WTC11 (cell line): ENCODE data around the gene DGLUCY. TPM values are rescaled to one million over a fixed set of nuclear protein-coding genes. Genes with fewer than 3 reads are reported as not detected.

Source experiments
- ATAC-seq: fragments of 200-7000 bp; cut with Tn5 transposase; 2 replicates; pipeline ENCODE4 v1.10.0; 2021; ENCODE audit warnings: mild to moderate bottlenecking, moderate library complexity
- CTCF ChIA-PET: fragments of 300-600 bp; sonication (Branson Sonifier 250); formaldehyde crosslinking; loops from one replicate; lab custom pipeline; 2021; ENCODE audit warnings: antibody characterized with exemption; lab: Charles Lee
- POLR2A ChIA-PET: fragments of 350-600 bp; sonication (Branson Sonifier 250); formaldehyde crosslinking; loops from one replicate; lab custom pipeline; 2021; ENCODE audit warnings: antibody characterized with exemption; lab: Charles Lee
- DNase-seq: peaks from one replicate; pipeline ENCODE4 v3.0.0; 2021; ENCODE audit warnings: low spot score
- H3K27ac Mint-ChIP-seq: 2 replicates; pipeline ENCODE4 v1.8.0; 2021; ENCODE audit warnings: mixed read lengths
- H3K27me3 Mint-ChIP-seq: 2 replicates; pipeline ENCODE4 v1.8.0; 2021; ENCODE audit warnings: low read depth, mild to moderate bottlenecking, moderate library complexity, mixed read lengths
- H3K36me3 Mint-ChIP-seq: 2 replicates; pipeline ENCODE4 v1.8.0; 2021; ENCODE audit warnings: mixed read lengths
- H3K4me1 Mint-ChIP-seq: 2 replicates; pipeline ENCODE4 v1.8.0; 2022; ENCODE audit warnings: mixed read lengths
- H3K4me3 Mint-ChIP-seq: 2 replicates; pipeline ENCODE4 v1.8.0; 2021; ENCODE audit warnings: mild to moderate bottlenecking, moderate library complexity, mixed read lengths
- H3K9me3 Mint-ChIP-seq: 2 replicates; pipeline ENCODE4 v1.8.0; 2021; ENCODE audit warnings: mixed read lengths
- CREM ChIP-seq: sonication (generic); formaldehyde crosslinking; IDR thresholded peaks from 2 replicates; pipeline ENCODE4 v1.8.1; 2022; ENCODE audit warnings: mild to moderate bottlenecking, missing genetic modification reagents, moderate library complexity
- E2F5 ChIP-seq: sonication (generic); formaldehyde crosslinking; IDR thresholded peaks from 2 replicates; pipeline ENCODE4 v1.8.1; 2022; ENCODE audit warnings: mild to moderate bottlenecking, moderate library complexity, missing genetic modification reagents
- ELF4 ChIP-seq: sonication (generic); formaldehyde crosslinking; IDR thresholded peaks from 2 replicates; pipeline ENCODE4 v1.8.1; 2022; ENCODE audit warnings: low read depth, mild to moderate bottlenecking, moderate library complexity, missing genetic modification reagents
- FOXP4 ChIP-seq: sonication (generic); formaldehyde crosslinking; IDR thresholded peaks from 2 replicates; pipeline ENCODE4 v1.8.0; 2022; ENCODE audit warnings: mild to moderate bottlenecking, missing genetic modification reagents
- JAZF1 ChIP-seq: fragments of 250-450 bp; sonication (Bioruptor Pico); IDR thresholded peaks from 2 replicates; pipeline ENCODE4 v1.9.0; 2021; ENCODE audit warnings: moderate library complexity, mild to moderate bottlenecking, inconsistent platforms
- KAT7 ChIP-seq: sonication (generic); formaldehyde crosslinking; IDR thresholded peaks from 2 replicates; pipeline ENCODE4 v1.8.1; 2023; ENCODE audit warnings: missing genetic modification reagents, mild to moderate bottlenecking, borderline replicate concordance
- NR3C1 ChIP-seq: sonication (generic); formaldehyde crosslinking; conservative IDR thresholded peaks from 2 replicates; pipeline ENCODE4 v1.8.1; 2023; ENCODE audit warnings: low read depth, mild to moderate bottlenecking, missing genetic modification reagents
- PRRX2 ChIP-seq: fragments of 250-450 bp; sonication (Bioruptor Pico); IDR thresholded peaks from 2 replicates; pipeline ENCODE4 v1.8.0; 2021; ENCODE audit warnings: mild to moderate bottlenecking
- SMAD4 ChIP-seq: sonication (generic); formaldehyde crosslinking; IDR thresholded peaks from 2 replicates; pipeline ENCODE4 v1.8.0; 2022; ENCODE audit warnings: mild to moderate bottlenecking, missing genetic modification reagents
- TEAD4 ChIP-seq: sonication (generic); formaldehyde crosslinking; IDR thresholded peaks from 2 replicates; pipeline ENCODE4 v1.8.0; 2022; ENCODE audit warnings: mild to moderate bottlenecking, missing genetic modification reagents
- TP53 ChIP-seq: sonication (generic); formaldehyde crosslinking; IDR thresholded peaks from 2 replicates; pipeline ENCODE4 v1.8.1; 2023; ENCODE audit warnings: mild to moderate bottlenecking, missing genetic modification reagents
- ZBTB21 ChIP-seq: sonication (generic); formaldehyde crosslinking; IDR thresholded peaks from 2 replicates; pipeline ENCODE4 v1.8.1; 2023; ENCODE audit warnings: mild to moderate bottlenecking, missing genetic modification reagents, borderline replicate concordance
- ZNF263 ChIP-seq: sonication (generic); formaldehyde crosslinking; IDR thresholded peaks from 2 replicates; pipeline ENCODE4 v1.8.1; 2022; ENCODE audit warnings: low read depth, mild to moderate bottlenecking, moderate library complexity, missing genetic modification reagents
- ZNF317 ChIP-seq: sonication (generic); formaldehyde crosslinking; IDR thresholded peaks from 2 replicates; pipeline ENCODE4 v1.8.1; 2023; ENCODE audit warnings: low read depth, mild to moderate bottlenecking, moderate library complexity, missing genetic modification reagents, borderline replicate concordance
- ZNF416 ChIP-seq: fragments of 250-450 bp; sonication (Bioruptor Pico); IDR thresholded peaks from 2 replicates; pipeline ENCODE4 v1.9.0; 2021; ENCODE audit warnings: mild to moderate bottlenecking, inconsistent platforms
- ZNF423 ChIP-seq: fragments of 250-450 bp; sonication (Bioruptor Pico); IDR thresholded peaks from 2 replicates; pipeline ENCODE4 v2.1.2; 2022; ENCODE audit warnings: mild to moderate bottlenecking, moderate library complexity
- ZNF425 ChIP-seq: fragments of 250-450 bp; sonication (Bioruptor Pico); conservative IDR thresholded peaks from 2 replicates; pipeline ENCODE4 v1.9.0; 2021; ENCODE audit warnings: mild to moderate bottlenecking
- ZNF671 ChIP-seq: fragments of 250-450 bp; sonication (Bioruptor Pico); IDR thresholded peaks from 2 replicates; pipeline ENCODE4 v1.8.0; 2021; ENCODE audit warnings: mild to moderate bottlenecking
- total RNA-seq: library from RNA; stranded (reverse); gene quantifications from 3 replicates; pipeline ENCODE4 v1.2.3, GENCODE V29; 2021
- TF ChIP-seq, protein P1 (sequence below): sonication (generic); formaldehyde crosslinking; IDR thresholded peaks from 2 replicates; pipeline ENCODE4 v1.8.1; 2023; ENCODE audit warnings: mild to moderate bottlenecking, moderate library complexity, missing genetic modification reagents
- TF ChIP-seq, protein P2 (sequence below): sonication (generic); formaldehyde crosslinking; IDR thresholded peaks from 2 replicates; pipeline ENCODE4 v1.8.0; 2023; ENCODE audit warnings: missing genetic modification reagents
- TF ChIP-seq, protein P3 (sequence below): sonication (generic); formaldehyde crosslinking; IDR thresholded peaks from 2 replicates; pipeline ENCODE4 v1.8.1; 2022; ENCODE audit warnings: missing genetic modification reagents, borderline replicate concordance
- TF ChIP-seq, protein P4 (sequence below): sonication (generic); formaldehyde crosslinking; IDR thresholded peaks from 2 replicates; pipeline ENCODE4 v1.8.1; 2022; ENCODE audit warnings: low read depth, mild to moderate bottlenecking, moderate library complexity, missing genetic modification reagents, borderline replicate concordance
- TF ChIP-seq, protein P5 (sequence below): sonication (generic); formaldehyde crosslinking; IDR thresholded peaks from 2 replicates; pipeline ENCODE4 v1.8.1; 2022; ENCODE audit warnings: mild to moderate bottlenecking, missing genetic modification reagents, moderate library complexity, borderline replicate concordance
- TF ChIP-seq, protein P6 (sequence below): fragments of 250-450 bp; sonication (Bioruptor Pico); IDR thresholded peaks from 2 replicates; pipeline ENCODE4 v1.9.0; 2021; ENCODE audit warnings: mild to moderate bottlenecking

Gene DGLUCY
- total RNA-seq, 1 experiment from 2014 or later: 35.4 TPM

- peaks cover 26% of the 10 kb centered on the region for H3K36me3 Mint-ChIP-seq
- POLR2A ChIA-PET: no interaction called here
- no peak for TF ChIP-seq ZNF425 (CRISPR knock-in tag)
- TF ChIP-seq SMAD4 (CRISPR knock-in tag): no peak
- TF ChIP-seq, protein P1, sequence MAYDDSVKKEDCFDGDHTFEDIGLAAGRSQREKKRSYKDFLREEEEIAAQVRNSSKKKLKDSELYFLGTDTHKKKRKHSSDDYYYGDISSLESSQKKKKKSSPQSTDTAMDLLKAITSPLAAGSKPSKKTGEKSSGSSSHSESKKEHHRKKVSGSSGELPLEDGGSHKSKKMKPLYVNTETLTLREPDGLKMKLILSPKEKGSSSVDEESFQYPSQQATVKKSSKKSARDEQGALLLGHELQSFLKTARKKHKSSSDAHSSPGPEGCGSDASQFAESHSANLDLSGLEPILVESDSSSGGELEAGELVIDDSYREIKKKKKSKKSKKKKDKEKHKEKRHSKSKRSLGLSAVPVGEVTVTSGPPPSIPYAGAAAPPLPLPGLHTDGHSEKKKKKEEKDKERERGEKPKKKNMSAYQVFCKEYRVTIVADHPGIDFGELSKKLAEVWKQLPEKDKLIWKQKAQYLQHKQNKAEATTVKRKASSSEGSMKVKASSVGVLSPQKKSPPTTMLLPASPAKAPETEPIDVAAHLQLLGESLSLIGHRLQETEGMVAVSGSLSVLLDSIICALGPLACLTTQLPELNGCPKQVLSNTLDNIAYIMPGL (CRISPR knock-in tag): no peak
- TF ChIP-seq JAZF1 (CRISPR knock-in tag): no peak
- TF ChIP-seq, all 79 proteins: peak for 0
- no peak overlapping the region for H3K4me3 Mint-ChIP-seq
- DNase-seq (no peak), ATAC-seq (no peak)
- no peaks in the 10 kb centered on the region for H3K27me3 Mint-ChIP-seq
- no peaks in the 10 kb centered on the region for H3K9me3 Mint-ChIP-seq
- no peak overlapping the region for H3K27ac Mint-ChIP-seq
- H3K4me1 Mint-ChIP-seq: no peaks in the 10 kb centered on the region
- CTCF ChIA-PET: interaction anchor here (1.8 kb wide), 1 partner anchor 13 kb away, joined by 9 read pairs; no protein-coding TSS in a partner anchor
Measured at GRCh38 chr14:91273885-91274273, 160.0 kb downstream of the DGLUCY start.

DNA sequence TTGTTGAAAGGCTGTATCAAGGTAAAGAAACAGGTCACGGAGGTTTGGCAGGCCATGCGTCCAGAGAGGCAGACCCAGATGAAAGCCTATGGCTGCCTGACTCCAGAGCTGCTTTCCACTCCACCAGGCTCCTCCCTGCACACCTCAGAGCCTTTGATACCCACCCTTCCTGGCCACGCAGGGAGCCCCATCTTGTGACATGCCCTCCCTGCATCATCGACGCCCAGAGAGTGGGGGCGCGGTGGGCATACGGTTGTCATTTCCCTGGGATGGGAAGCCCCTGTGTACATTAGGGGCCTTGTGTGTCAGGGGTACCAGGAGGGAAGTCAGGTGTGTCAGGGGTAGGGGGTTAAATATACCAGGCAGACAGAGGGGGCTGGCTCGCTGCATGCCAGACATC lies 160.9 kb downstream of the DGLUCY start:
- Mint-ChIP-seq H3K36me3 (peaks cover 28% of the 10 kb centered on the region), H3K27me3 (no peaks in the 10 kb centered on the region), H3K4me3 (no peak overlapping the region), H3K4me1 (no peaks in the 10 kb centered on the region), H3K27ac (no peak overlapping the region), H3K9me3 (no peaks in the 10 kb centered on the region)
- CTCF ChIA-PET: interaction anchor here (1.8 kb wide), 1 partner anchor 12 kb away, joined by 9 read pairs; no protein-coding TSS in a partner anchor
- DNase-seq: no peak
- POLR2A ChIA-PET: no interaction called here
- no peak for ATAC-seq
- TF ChIP-seq ZNF416 (CRISPR knock-in tag) (no peak), TEAD4 (no peak), ZNF263 (CRISPR knock-in tag) (no peak), CREM (CRISPR knock-in tag) (no peak), PRRX2 (CRISPR knock-in tag) (no peak), ZBTB21 (CRISPR knock-in tag) (no peak), ZNF423 (CRISPR knock-in tag) (no peak), ELF4 (CRISPR knock-in tag) (no peak), TP53 (CRISPR knock-in tag) (no peak), FOXP4 (no peak), ZNF317 (CRISPR knock-in tag) (no peak), KAT7 (CRISPR knock-in tag) (no peak), NR3C1 (CRISPR knock-in tag) (no peak), ZNF671 (CRISPR knock-in tag) (no peak), E2F5 (CRISPR knock-in tag) (no peak)
- TF ChIP-seq, protein P2, sequence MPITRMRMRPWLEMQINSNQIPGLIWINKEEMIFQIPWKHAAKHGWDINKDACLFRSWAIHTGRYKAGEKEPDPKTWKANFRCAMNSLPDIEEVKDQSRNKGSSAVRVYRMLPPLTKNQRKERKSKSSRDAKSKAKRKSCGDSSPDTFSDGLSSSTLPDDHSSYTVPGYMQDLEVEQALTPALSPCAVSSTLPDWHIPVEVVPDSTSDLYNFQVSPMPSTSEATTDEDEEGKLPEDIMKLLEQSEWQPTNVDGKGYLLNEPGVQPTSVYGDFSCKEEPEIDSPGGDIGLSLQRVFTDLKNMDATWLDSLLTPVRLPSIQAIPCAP (CRISPR knock-in tag): no peak
- TF ChIP-seq, protein P3, sequence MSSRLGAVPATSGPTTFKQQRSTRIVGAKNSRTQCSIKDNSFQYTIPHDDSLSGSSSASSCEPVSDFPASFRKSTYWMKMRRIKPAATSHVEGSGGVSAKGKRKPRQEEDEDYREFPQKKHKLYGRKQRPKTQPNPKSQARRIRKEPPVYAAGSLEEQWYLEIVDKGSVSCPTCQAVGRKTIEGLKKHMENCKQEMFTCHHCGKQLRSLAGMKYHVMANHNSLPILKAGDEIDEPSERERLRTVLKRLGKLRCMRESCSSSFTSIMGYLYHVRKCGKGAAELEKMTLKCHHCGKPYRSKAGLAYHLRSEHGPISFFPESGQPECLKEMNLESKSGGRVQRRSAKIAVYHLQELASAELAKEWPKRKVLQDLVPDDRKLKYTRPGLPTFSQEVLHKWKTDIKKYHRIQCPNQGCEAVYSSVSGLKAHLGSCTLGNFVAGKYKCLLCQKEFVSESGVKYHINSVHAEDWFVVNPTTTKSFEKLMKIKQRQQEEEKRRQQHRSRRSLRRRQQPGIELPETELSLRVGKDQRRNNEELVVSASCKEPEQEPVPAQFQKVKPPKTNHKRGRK (CRISPR knock-in tag): no peak
- TF ChIP-seq, protein P4, sequence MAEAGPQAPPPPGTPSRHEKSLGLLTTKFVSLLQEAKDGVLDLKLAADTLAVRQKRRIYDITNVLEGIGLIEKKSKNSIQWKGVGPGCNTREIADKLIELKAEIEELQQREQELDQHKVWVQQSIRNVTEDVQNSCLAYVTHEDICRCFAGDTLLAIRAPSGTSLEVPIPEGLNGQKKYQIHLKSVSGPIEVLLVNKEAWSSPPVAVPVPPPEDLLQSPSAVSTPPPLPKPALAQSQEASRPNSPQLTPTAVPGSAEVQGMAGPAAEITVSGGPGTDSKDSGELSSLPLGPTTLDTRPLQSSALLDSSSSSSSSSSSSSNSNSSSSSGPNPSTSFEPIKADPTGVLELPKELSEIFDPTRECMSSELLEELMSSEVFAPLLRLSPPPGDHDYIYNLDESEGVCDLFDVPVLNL (CRISPR knock-in tag): no peak
- TF ChIP-seq, protein P5, sequence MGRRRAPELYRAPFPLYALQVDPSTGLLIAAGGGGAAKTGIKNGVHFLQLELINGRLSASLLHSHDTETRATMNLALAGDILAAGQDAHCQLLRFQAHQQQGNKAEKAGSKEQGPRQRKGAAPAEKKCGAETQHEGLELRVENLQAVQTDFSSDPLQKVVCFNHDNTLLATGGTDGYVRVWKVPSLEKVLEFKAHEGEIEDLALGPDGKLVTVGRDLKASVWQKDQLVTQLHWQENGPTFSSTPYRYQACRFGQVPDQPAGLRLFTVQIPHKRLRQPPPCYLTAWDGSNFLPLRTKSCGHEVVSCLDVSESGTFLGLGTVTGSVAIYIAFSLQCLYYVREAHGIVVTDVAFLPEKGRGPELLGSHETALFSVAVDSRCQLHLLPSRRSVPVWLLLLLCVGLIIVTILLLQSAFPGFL (CRISPR knock-in tag): no peak
- TF ChIP-seq, protein P6, sequence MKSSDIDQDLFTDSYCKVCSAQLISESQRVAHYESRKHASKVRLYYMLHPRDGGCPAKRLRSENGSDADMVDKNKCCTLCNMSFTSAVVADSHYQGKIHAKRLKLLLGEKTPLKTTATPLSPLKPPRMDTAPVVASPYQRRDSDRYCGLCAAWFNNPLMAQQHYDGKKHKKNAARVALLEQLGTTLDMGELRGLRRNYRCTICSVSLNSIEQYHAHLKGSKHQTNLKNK (CRISPR knock-in tag): no peak
